ENCODE data around the gene HTR3D. TPM values are rescaled to one million over a fixed set of nuclear protein-coding genes. Genes with fewer than 3 reads are reported as not detected.

HTR3D gene
- total RNA-seq, 4 donors from 2014 or later: not detected

DNA sequence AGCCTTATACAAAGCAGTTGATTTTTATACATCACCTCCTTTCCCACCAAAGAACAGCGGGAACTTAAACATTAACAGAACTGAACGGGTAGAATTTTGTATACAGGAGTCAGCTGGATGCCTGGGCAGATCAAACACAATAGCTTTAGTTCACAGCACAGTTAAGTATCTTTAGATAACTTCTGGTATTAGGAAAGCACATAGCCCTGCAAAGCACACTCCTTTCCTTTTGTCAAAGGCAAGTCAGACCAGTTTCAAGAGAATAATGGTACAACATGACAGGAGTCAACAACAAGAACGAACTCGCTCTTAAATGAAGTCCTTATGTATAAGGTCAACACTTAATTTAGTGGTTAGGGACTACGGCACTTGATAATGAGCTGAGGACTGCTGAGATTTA, 40.1 kb upstream of the HTR3D start:
- TF ChIP-seq, protein P1, sequence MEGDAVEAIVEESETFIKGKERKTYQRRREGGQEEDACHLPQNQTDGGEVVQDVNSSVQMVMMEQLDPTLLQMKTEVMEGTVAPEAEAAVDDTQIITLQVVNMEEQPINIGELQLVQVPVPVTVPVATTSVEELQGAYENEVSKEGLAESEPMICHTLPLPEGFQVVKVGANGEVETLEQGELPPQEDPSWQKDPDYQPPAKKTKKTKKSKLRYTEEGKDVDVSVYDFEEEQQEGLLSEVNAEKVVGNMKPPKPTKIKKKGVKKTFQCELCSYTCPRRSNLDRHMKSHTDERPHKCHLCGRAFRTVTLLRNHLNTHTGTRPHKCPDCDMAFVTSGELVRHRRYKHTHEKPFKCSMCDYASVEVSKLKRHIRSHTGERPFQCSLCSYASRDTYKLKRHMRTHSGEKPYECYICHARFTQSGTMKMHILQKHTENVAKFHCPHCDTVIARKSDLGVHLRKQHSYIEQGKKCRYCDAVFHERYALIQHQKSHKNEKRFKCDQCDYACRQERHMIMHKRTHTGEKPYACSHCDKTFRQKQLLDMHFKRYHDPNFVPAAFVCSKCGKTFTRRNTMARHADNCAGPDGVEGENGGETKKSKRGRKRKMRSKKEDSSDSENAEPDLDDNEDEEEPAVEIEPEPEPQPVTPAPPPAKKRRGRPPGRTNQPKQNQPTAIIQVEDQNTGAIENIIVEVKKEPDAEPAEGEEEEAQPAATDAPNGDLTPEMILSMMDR (IDR thresholded peaks at IDR 0.05; ENCODE audit: low read depth): no peak

DNA sequence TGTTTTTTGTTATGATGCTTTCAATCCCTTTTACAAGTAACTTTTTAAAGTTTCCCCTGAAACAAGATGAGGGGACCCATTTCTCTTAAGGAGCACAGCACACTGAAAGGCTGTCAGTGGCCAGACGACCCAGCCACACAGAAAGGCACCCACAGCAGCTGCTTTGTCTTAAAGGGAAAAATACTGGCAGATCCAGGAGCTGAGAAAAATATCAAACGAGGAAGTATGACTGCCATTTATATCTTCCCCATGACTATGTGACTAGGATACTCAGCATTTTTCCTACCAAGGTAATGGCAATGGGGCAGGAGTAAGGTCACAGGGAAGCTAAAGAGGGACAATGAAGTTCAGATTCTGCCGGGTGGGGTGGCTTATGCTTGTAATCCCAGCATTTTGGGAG, 29.8 kb upstream of the HTR3D start:
- TF ChIP-seq, protein P1 (IDR thresholded peaks at IDR 0.05; ENCODE audit: low read depth): no peak

DNA sequence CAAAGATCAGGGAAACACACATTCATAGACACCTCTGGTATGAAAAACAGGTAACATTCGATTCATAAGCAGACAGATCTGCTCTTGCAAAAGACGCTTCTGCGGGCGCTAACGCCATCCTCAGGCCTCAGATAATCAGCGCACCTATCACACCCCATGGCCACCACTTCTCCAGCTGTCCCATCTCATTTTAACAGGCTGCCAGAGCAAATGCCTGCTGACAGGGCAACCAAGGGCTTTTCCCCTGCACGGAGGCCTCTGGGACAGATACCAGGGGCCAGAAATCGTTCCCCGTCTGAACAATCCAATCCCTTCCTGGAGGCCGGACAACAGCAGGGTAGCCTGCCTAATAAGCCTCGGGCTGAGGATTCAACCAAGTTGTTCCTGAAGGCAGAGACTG, 29.1 kb upstream of the HTR3D start:
- TF ChIP-seq, protein P1 (IDR thresholded peaks at IDR 0.05; ENCODE audit: low read depth): no peak

DNA sequence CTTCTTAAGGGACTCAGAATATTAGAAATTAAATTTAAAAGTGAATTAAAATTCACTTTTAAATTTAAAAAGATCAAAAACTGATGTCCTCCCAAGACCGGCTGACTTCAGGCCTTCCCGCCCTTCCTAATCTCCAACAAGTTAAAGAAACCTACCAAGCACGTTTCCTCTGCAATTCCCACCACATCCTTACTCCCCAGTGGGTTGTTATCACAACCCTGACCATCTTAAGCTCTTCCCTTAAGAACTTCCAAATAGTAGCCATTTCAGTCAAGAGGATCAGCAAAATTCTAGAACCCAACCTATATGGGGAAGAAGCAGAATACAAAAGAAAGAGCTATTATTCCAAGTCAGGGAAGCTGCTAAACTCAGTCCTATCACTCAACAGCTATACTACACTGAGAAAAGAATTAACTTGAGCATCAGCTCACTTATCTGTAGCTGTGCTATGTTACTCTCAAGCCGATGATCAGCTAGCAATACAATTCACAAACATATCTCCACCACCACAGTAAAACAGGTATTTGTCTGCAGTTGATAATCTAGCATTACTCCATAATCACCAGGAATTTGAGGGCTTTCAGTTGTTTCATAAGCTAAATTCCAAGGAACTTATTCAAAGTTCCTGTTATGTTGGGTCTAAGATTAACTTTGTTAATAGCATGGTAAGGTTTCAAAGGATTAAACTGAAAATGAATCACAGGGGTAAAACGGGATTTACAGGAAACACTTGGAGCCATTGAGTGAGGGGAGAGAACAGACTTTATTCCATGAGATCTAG, 28.2 kb upstream of the HTR3D start:
- TF ChIP-seq, protein P1 (IDR thresholded peaks at IDR 0.05; ENCODE audit: low read depth): no peak

DNA sequence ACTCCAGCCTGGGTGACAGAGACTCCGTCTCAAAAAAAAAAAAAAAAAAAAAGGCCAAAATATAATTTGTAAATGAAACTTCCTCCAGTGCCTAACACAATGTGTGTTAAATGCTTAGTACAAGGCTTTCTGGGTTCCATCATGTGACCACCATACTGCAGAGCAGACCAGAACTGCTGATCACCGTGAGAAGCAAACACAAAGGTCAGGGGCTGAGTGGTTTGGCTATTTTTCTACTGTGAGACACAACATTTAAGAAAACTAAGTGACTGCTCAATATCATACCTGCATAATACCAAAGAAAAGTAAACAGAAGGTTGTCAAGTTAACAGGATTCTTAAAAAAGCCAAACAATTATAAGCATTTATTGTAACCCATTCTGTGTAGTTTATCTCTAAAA, 27.1 kb upstream of the HTR3D start:
- TF ChIP-seq, protein P1 (IDR thresholded peaks at IDR 0.05; ENCODE audit: low read depth): no peak

DNA sequence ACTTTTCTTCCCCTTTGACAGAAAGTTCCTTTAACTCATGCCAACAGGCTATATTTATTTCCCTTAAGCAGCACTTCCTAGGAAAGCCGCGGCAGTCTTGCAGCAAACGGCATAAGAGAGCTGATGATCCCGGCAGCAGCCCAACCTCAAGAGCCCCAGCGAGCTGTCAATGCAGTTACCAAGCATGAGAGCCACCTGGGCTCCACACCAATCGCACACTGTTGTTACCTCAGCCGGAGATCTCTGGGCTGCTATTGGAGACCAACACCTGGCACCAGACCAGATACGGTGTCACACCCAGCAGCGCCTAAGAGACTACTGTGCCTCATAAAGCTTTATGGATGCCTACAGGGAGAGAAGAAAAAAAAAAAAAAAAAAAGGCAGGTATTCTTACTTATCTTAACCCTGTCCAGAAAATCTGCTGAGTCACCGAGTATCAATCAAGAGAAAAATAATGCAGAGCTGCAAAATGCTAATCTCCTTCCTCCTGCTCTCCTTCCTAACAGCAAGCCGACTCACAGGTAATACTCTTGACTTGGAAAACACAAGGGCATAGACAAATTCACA, 25.5 kb upstream of the HTR3D start:
- TF ChIP-seq, protein P1 (IDR thresholded peaks at IDR 0.05; ENCODE audit: low read depth): no peak

DNA sequence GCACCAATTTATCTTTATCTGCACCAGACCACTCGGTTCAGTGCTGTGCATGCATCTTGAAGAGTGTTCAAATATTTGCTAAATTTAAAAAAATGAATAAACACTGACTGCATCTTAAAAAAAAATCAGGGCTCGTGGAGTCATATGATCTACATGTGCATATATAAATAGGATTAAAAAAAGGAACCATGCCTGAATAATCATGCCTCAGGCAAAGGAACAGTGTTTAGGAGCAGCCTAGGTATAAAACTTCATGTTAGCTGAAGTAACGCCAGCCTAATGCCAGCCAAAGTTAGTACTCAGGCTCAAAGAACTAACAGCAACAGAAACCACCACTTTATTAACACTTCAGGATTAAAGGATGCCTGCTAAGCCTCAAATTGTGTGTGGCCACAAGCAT, 23.4 kb upstream of the HTR3D start:
- TF ChIP-seq, protein P1 (IDR thresholded peaks at IDR 0.05; ENCODE audit: low read depth): no peak

Measured in subcutaneous adipose tissue (tissue), 4 donors.